K562 (cell line): Measurements from ENCODE around the gene CDK5R1.

Experiments used
- ATF2 ChIP-seq: sonication (generic); formaldehyde crosslinking; IDR thresholded peaks from 2 replicates; pipeline ENCODE4 v1.8.1; 2022; ENCODE audit warnings: missing genetic modification reagents
- ILK ChIP-seq: fragments of 450-650 bp; IDR thresholded peaks from 2 replicates; pipeline ENCODE4 v1.6.1; 2016; ENCODE audit warnings: missing genetic modification characterization, low read depth, mild to moderate bottlenecking, missing compliant biosample characterization, moderate library complexity, borderline replicate concordance
- NR1H2 ChIP-seq: sonication (generic); formaldehyde crosslinking; IDR thresholded peaks from 2 replicates; pipeline ENCODE4 v1.4.0; 2020; ENCODE audit warnings: mild to moderate bottlenecking, missing genetic modification reagents
- PRPF4 ChIP-seq: fragments of 200-400 bp; formaldehyde crosslinking; IDR thresholded peaks from one replicate; pipeline ENCODE4 v1.6.1; 2017; ENCODE audit warnings: low read length, low read depth, mild to moderate bottlenecking; ENCODE audit not compliant: insufficient read depth, poor library complexity, severe bottlenecking

- no peak for TF ChIP-seq NR1H2 (CRISPR knock-in tag)
- TF ChIP-seq PRPF4 = no peak
- TF ChIP-seq ILK (tag) = no peak
- no peak for TF ChIP-seq ATF2 (CRISPR knock-in tag)
Observed at GRCh38 chr17:32488604-32489180, 1.9 kb downstream of the CDK5R1 start.
